Pancreas (tissue), 10 donors: ENCODE results near the gene GGTA1. TPM values are rescaled to one million over a fixed set of nuclear protein-coding genes. Genes with fewer than 3 reads are reported as not detected.
"Not testable (repeated sequence)": the region's sequence is repeated elsewhere in the genome, so short reads cannot be mapped to it uniquely, and the experiment has no call there.

ENCODE experiments used
- ATAC-seq, 4 donors: fragments of 200-7000 bp; cut with Tn5 transposase; one replicate each; pipeline versions ENCODE4 v1.8.0 to v1.9.1; 2020; ENCODE audit warnings: mild to moderate bottlenecking in 4 of 4, moderate library complexity in 4 of 4
- DNase-seq, 6 donors: peaks; one replicate each; pipeline ENCODE4 v3.0.0-alpha.2; 2020
- FAIRE-seq: peaks from 2 replicates; lab custom pipeline; 2012; peaks lifted over from hg19 to GRCh38; lab: Jason Lieb, UNC
- H3K27ac ChIP-seq, 4 donors: fragments of 200-600 bp; sonication (generic); 1 replicate in 3 of 4; 2 replicates in 1 of 4; pipeline versions ENCODE4 v1.5.0 to v1.8.0; 2020
- H3K27me3 ChIP-seq, 4 donors: fragments of 200-600 bp; one replicate each; pipeline ENCODE4 v1.8.0; 2021
- H3K36me3 ChIP-seq, 3 donors: fragments of 200-600 bp; sonication (generic) in 1 of 3; one replicate each; pipeline versions ENCODE4 v1.5.0 to v1.8.0; 2020 to 2021
- H3K4me1 ChIP-seq, 3 donors: fragments of 200-600 bp; one replicate each; pipeline ENCODE4 v1.8.0; 2021
- H3K4me3 ChIP-seq, 4 donors: fragments of 200-600 bp; sonication (generic) in 2 of 4; one replicate each; pipeline versions ENCODE4 v1.5.0 to v1.8.0; 2020 to 2021
- H3K9me3 ChIP-seq, 4 donors: fragments of 200-600 bp; one replicate each; pipeline ENCODE4 v1.8.0; 2021
- CTCF ChIP-seq, 4 donors: fragments of 200-600 bp; sonication (generic) in 3 of 4; IDR thresholded peaks; one replicate each; pipeline versions ENCODE4 v1.5.0 to v1.8.0; 2021; ENCODE audit warnings: antibody characterized with exemption in 4 of 4
- WGBS, 2 donors: extraction: QIAGEN DNeasy Blood & Tissue Kit; methylation state at CpG; one replicate each; pipeline ENCODE4 v1.1.7; 2013; 5-methylcytosine and 5-hydroxymethylcytosine counted together
- intact Hi-C, 3 donors: fragments of 100-400 bp; cut with DNase I; formaldehyde crosslinking; loops; one replicate each; pipeline versions ENCODE4 v1.11.1 to v1.14.2; 2022
- polyA plus RNA-seq, 2 donors: library from polyadenylated mRNA; stranded (reverse); fragments of 200-250 nt; gene quantifications; one replicate each; pipeline ENCODE4 v1.2.3, GENCODE V29; 2013
- total RNA-seq, 6 donors: library from RNA; stranded (reverse); fragmentation: NEBNext Ultra II Directional in 4 of 6; extraction: Animal tissue kit (Norgen Biotek cat#: 25700) in 4 of 6; gene quantifications; one replicate each; pipeline versions ENCODE4 v1.2.1 to v1.2.4, GENCODE V29; 2021 to 2023
- donor health status: healthy with polysubstance abuse.
- donor health status: DM: no; HTN: no; CAD: no; lungs with moderate emphysema.
- donor health status: DM: no; HTN: no; CAD: no.
- donor health status: control.
- donor health status: control.
- donor health status: Bipolar disorder and iron deficiency.
- donor health status: DM: yes; HTN: yes; CAD: no.
- donor health status: DM: no; HTN: no; CAD: no.
- donor health status: DM: no; HTN: no; CAD: no.
- donor health status: DM: yes; HTN: yes; CAD: no.

GGTA1 gene
- total and polyA plus RNA-seq, 8 donors = 0.14 to 3.6 (median 1.5) TPM

GRCh38 chr9:121529237-121529987 lies 29.8 kb upstream of the GGTA1 start:
- Histone ChIP-seq H3K36me3 (no peaks in the 10 kb centered on the region), H3K27ac (peak overlapping the region in 1 of 4 donors; percentile 44), H3K9me3 (no peaks in the 10 kb centered on the region), H3K4me3 (no peak overlapping the region), H3K4me1 (no peaks in the 10 kb centered on the region), H3K27me3 (no peaks in the 10 kb centered on the region)
- ATAC-seq (peak; percentile 76 to 95 (median 88)), DNase-seq (peak; percentile 62 to 83 (median 76)), FAIRE-seq (no peak)
- 35 to 37% methylated on average over 11 of the region's 11 CpGs for WGBS, 2 donors
- intact Hi-C loops = no loop called here
- no peak for TF ChIP-seq CTCF (IDR thresholded peaks at IDR 0.05)

GRCh38 chr9:121528642-121529041 lies 29.0 kb upstream of the GGTA1 start:
- Histone ChIP-seq H3K27me3 (no peaks in the 10 kb centered on the region), H3K4me3 (no peak overlapping the region), H3K9me3 (no peaks in the 10 kb centered on the region), H3K27ac (no peak overlapping the region), H3K4me1 (no peaks in the 10 kb centered on the region), H3K36me3 (no peaks in the 10 kb centered on the region)
- no peak for TF ChIP-seq CTCF (IDR thresholded peaks at IDR 0.05)
- no peak for ATAC-seq
- no peak for DNase-seq
- FAIRE-seq = no peak
- intact Hi-C loops = no loop called here

GRCh38 chr9:121527371-121527770 lies 27.7 kb upstream of the GGTA1 start:
- H3K4me3 ChIP-seq = no peak overlapping the region
- H3K27ac ChIP-seq = no peak overlapping the region
- no peaks in the 10 kb centered on the region for H3K27me3 ChIP-seq
- DNase-seq (no peak), ATAC-seq (no peak), FAIRE-seq (no peak)
- no peaks in the 10 kb centered on the region for H3K4me1 ChIP-seq
- WGBS, 2 donors = 80 to 82% methylated on average over 16 of the region's 16 CpGs
- H3K9me3 ChIP-seq = no peaks in the 10 kb centered on the region
- no peaks in the 10 kb centered on the region for H3K36me3 ChIP-seq
- TF ChIP-seq CTCF (IDR thresholded peaks at IDR 0.05) = no peak
- intact Hi-C loops = no loop called here

- H3K9me3 ChIP-seq, H3K27me3 ChIP-seq, H3K4me1 ChIP-seq, intact Hi-C loops, DNase-seq, FAIRE-seq, H3K4me3 ChIP-seq, H3K36me3 ChIP-seq, ATAC-seq, H3K27ac ChIP-seq: not testable (repeated sequence)
- WGBS, 2 donors = 64 to 77% methylated on average over 2 of the region's 2 CpGs
Observed at GRCh38 chr9:121519688-121520087, 20.0 kb upstream of the GGTA1 start.

- Histone ChIP-seq H3K27ac (no peak overlapping the region), H3K4me3 (no peak overlapping the region), H3K9me3 (no peaks in the 10 kb centered on the region), H3K27me3 (no peaks in the 10 kb centered on the region), H3K4me1 (no peaks in the 10 kb centered on the region), H3K36me3 (no peaks in the 10 kb centered on the region)
- FAIRE-seq (no peak), DNase-seq (no peak), ATAC-seq (no peak)
- WGBS, 2 donors = 86 to 91% methylated on average over 2 of the region's 2 CpGs
- no peak for TF ChIP-seq CTCF (IDR thresholded peaks at IDR 0.05)
- intact Hi-C loops = no loop called here
Observed at GRCh38 chr9:121518634-121519033, 19.0 kb upstream of the GGTA1 start.

- H3K27me3 ChIP-seq, H3K27ac ChIP-seq, DNase-seq, H3K36me3 ChIP-seq, ATAC-seq, H3K4me1 ChIP-seq, H3K9me3 ChIP-seq, H3K4me3 ChIP-seq, FAIRE-seq, intact Hi-C loops: not testable (repeated sequence)
- WGBS, 2 donors = 77 to 89% methylated on average over 4 of the region's 4 CpGs
Observed at GRCh38 chr9:121513166-121513565, 13.5 kb upstream of the GGTA1 start.
